Caki2 (cell line): Measurements from ENCODE around the gene BAIAP2. TPM values are rescaled to one million over a fixed set of nuclear protein-coding genes. Genes with fewer than 3 reads are reported as not detected.
"Not testable (repeated sequence)": the region's sequence is repeated elsewhere in the genome, so short reads cannot be mapped to it uniquely, and the experiment has no call there.

Experiments used
- DNase-seq: peaks from one replicate; pipeline ENCODE4 v3.0.0-alpha.2; 2015; ENCODE audit warnings: low read depth
- in situ Hi-C: cut with HindIII; loops from 2 replicates; pipeline ENCODE4 v1.10.0; 2016; ENCODE audit warnings: low sequenced_read_pairs, low pct_unique_long_range_greater_than_20kb, mixed read lengths
- total RNA-seq: library from RNA; depleted of rRNA; stranded (reverse); fragments of >200 nt; shearing (Covaris generic); gene quantifications from 2 replicates; pipeline ENCODE4 v1.2.3, GENCODE V29; 2014; ENCODE audit warnings: low replicate concordance

Gene BAIAP2
- total RNA-seq, 1 experiment from 2014 or later = 30.1 TPM

- in situ Hi-C loops = no loop called here
- no peak for DNase-seq
Measured at GRCh38 chr17:81019563-81020442, 15.1 kb upstream of the BAIAP2 start.

- DNase-seq = no peak
- in situ Hi-C loops = no loop called here
Measured at GRCh38 chr17:81020443-81020766, 14.5 kb upstream of the BAIAP2 start.

GRCh38 chr17:81020767-81021497 is 14.0 kb upstream of the BAIAP2 start:
- in situ Hi-C loops = no loop called here
- DNase-seq = no peak

GRCh38 chr17:81021531-81022343 is 13.2 kb upstream of the BAIAP2 start:
- in situ Hi-C loops = no loop called here

GRCh38 chr17:81022344-81022676 is 12.6 kb upstream of the BAIAP2 start:
- DNase-seq = no peak
- in situ Hi-C loops = no loop called here

More at GRCh38 chr17:81021531-81022343, 13.2 kb upstream of the BAIAP2 start:
- no peak for DNase-seq

GRCh38 chr17:81025065-81025740 is 9.7 kb upstream of the BAIAP2 start:
- in situ Hi-C loops = no loop called here
- DNase-seq = no peak

GRCh38 chr17:81025741-81026129 is 9.2 kb upstream of the BAIAP2 start:
- DNase-seq = no peak
- in situ Hi-C loops = no loop called here

GRCh38 chr17:81026266-81027036 is 8.5 kb upstream of the BAIAP2 start:
- no peak for DNase-seq
- in situ Hi-C loops = no loop called here

GRCh38 chr17:81027038-81027437 is 7.9 kb upstream of the BAIAP2 start:
- in situ Hi-C loops = no loop called here
- no peak for DNase-seq

GRCh38 chr17:81027591-81028505 is 7.1 kb upstream of the BAIAP2 start:
- in situ Hi-C loops = no loop called here
- no peak for DNase-seq

GRCh38 chr17:81028506-81028858 is 6.5 kb upstream of the BAIAP2 start:
- in situ Hi-C loops = no loop called here
- no peak for DNase-seq

GRCh38 chr17:81029859-81030258 is 5.1 kb upstream of the BAIAP2 start:
- in situ Hi-C loops = no loop called here
- DNase-seq = no peak

GRCh38 chr17:81030312-81030711 is 4.6 kb upstream of the BAIAP2 start:
- in situ Hi-C loops, DNase-seq: not testable (repeated sequence)

- no peak for DNase-seq
- in situ Hi-C loops = no loop called here
Measured at GRCh38 chr17:81030741-81031565, 4.0 kb upstream of the BAIAP2 start.

- in situ Hi-C loops = no loop called here
- no peak for DNase-seq
Measured at GRCh38 chr17:81031566-81032550, 3.1 kb upstream of the BAIAP2 start.
